Prostate gland (tissue), 2 donors: ENCODE data around the gene CDKN2AIP. TPM values are rescaled to one million over a fixed set of nuclear protein-coding genes. Genes with fewer than 3 reads are reported as not detected.
A peak's percentile ranks its signal among the peaks of the same experiment; 100 is the strongest.
"Not testable (repeated sequence)": the region's sequence is repeated elsewhere in the genome, so short reads cannot be mapped to it uniquely, and the experiment has no call there.

ENCODE experiments used
- DNase-seq: peaks from one replicate; pipeline ENCODE4 v3.0.0-alpha.2; 2019; ENCODE audit warnings: low spot score
- H3K27ac ChIP-seq, 2 donors: fragments of 200-600 bp; sonication (generic); 2 replicates each; pipeline ENCODE4 v1.5.1; 2017 to 2019
- H3K27me3 ChIP-seq: fragments of 200-600 bp; sonication (generic); replicated peaks from 2 replicates; pipeline ENCODE4 v1.5.1; 2019; ENCODE audit not compliant: insufficient read depth
- H3K36me3 ChIP-seq, 2 donors: fragments of 200-600 bp; sonication (generic); 1 replicate in 1 of 2; 2 replicates in 1 of 2; pipeline versions ENCODE4 v1.5.1 to v1.8.1; 2017 to 2019
- H3K4me1 ChIP-seq: fragments of 200-600 bp; sonication (generic); replicated peaks from 2 replicates; pipeline ENCODE4 v1.5.1; 2019
- H3K4me3 ChIP-seq, 2 donors: fragments of 200-600 bp; sonication (generic); 2 replicates each; pipeline ENCODE4 v1.5.1; 2017 to 2019
- H3K9me3 ChIP-seq: fragments of 200-600 bp; sonication (generic); 2 replicates; pipeline ENCODE4 v1.5.1; 2017
- CTCF ChIP-seq, 4 experiments: fragments of 200-600 bp in 2 of 4; fragments of 450-650 bp in 2 of 4; sonication (generic) in 2 of 4; IDR thresholded peaks; 1 replicate in 3 of 4; 2 replicates in 1 of 4; pipeline ENCODE4 v1.5.1; 2016 to 2019; ENCODE audit warnings: antibody characterized with exemption in 4 of 4, mild to moderate bottlenecking in 2 of 4, moderate library complexity in 2 of 4
- POLR2A ChIP-seq: fragments of 450-650 bp; IDR thresholded peaks from one replicate; pipeline ENCODE4 v1.6.1; 2016; ENCODE audit warnings: antibody characterized with exemption, mild to moderate bottlenecking
- POLR2AphosphoS5 ChIP-seq: sonication (generic); formaldehyde crosslinking; IDR thresholded peaks from one replicate; pipeline ENCODE4 v1.6.1; 2017; ENCODE audit warnings: antibody characterized with exemption
- WGBS: methylation state at CpG from one replicate; pipeline ENCODE4 v1.1.5; 2018; 5-methylcytosine and 5-hydroxymethylcytosine counted together
- intact Hi-C: fragments of 100-400 bp; cut with DNase I; formaldehyde crosslinking; loops from one replicate; pipeline ENCODE4 v1.14.2; 2022
- total RNA-seq, 2 donors: library from RNA; depleted of rRNA; stranded (reverse); fragments of >200 nt; gene quantifications; one replicate each; pipeline ENCODE4 v1.1.0, GENCODE V29; 2016

Gene CDKN2AIP
- total RNA-seq, 2 donors from 2014 or later: 22.5 to 27.5 TPM

DNA sequence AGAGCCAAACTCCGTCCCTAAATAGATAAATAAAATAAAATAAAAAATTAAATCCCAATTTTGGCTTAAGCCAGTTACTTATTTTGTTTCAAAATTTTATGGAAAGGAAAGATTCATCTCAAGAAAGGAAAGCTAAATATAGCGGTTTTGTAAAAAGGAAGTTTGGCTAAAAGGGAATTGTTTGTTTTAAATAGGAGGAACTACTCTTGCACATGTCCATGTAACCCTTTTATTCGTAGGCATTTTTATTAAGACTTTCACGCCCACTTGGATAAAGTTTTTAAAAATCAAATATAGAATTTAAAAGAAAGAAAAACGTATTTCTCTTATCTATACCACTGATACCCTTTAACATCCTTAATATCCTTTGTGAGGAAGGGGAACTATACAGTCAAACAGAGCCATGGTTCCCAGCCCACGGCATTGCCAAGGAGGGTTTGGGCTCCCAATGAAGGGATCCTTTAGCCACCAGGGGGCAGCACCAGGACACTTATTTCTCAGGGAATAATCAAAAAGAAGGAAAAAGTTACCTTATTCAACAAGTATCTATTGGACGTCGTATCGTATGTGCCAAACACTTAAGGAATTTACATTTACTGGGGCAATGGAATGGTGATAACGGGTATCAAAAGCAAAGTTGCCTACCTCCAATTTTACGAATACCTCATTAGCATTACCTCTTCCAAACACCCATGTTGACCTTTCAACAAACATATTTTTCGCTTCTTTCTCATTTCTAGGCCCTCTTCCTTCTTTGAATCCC lies 27.7 kb downstream of the CDKN2AIP start:
- intact Hi-C loops: loop anchor here (10.0 kb wide), 2 partner anchors 133 to 363 kb away; no protein-coding TSS in a partner anchor
- no peaks in the 10 kb centered on the region for H3K27me3 ChIP-seq
- H3K4me3 ChIP-seq: no peak overlapping the region
- no peak overlapping the region for H3K27ac ChIP-seq
- H3K4me1 ChIP-seq: no peaks in the 10 kb centered on the region
- WGBS: 25% methylated on average over 12 of the region's 12 CpGs
- TF ChIP-seq CTCF (IDR thresholded peaks at IDR 0.05) (peak; percentile 72 to 94 (median 79)), POLR2A (no peak), POLR2AphosphoS5 (peak; percentile 65)
- DNase-seq: peak; percentile 77
- H3K36me3 ChIP-seq: no peaks in the 10 kb centered on the region
- H3K9me3 ChIP-seq: no peaks in the 10 kb centered on the region

GRCh38 chr4:183478123-183478522 lies 33.7 kb downstream of the CDKN2AIP start:
- WGBS: 54% methylated on average over 5 of the region's 5 CpGs
- TF ChIP-seq CTCF (IDR thresholded peaks at IDR 0.05) (no peak), POLR2A (no peak), POLR2AphosphoS5 (no peak)
- Histone ChIP-seq H3K27ac (no peak overlapping the region), H3K4me3 (no peak overlapping the region), H3K9me3 (no peaks in the 10 kb centered on the region), H3K36me3 (no peaks in the 10 kb centered on the region), H3K4me1 (no peaks in the 10 kb centered on the region), H3K27me3 (no peaks in the 10 kb centered on the region)
- intact Hi-C loops: loop anchor here (10.0 kb wide), 2 partner anchors 127 to 357 kb away; no protein-coding TSS in a partner anchor
- DNase-seq: no peak

- H3K4me3 ChIP-seq: no peak overlapping the region
- no peaks in the 10 kb centered on the region for H3K27me3 ChIP-seq
- H3K4me1 ChIP-seq: no peaks in the 10 kb centered on the region
- no peaks in the 10 kb centered on the region for H3K9me3 ChIP-seq
- no peaks in the 10 kb centered on the region for H3K36me3 ChIP-seq
- no peak for DNase-seq
- intact Hi-C loops: loop anchor here (10.0 kb wide), 2 partner anchors 126 to 356 kb away; no protein-coding TSS in a partner anchor
- no peak overlapping the region for H3K27ac ChIP-seq
- WGBS: 66% methylated on average over 2 of the region's 2 CpGs
- no peak for TF ChIP-seq POLR2A
- no peak for TF ChIP-seq CTCF (IDR thresholded peaks at IDR 0.05)
- TF ChIP-seq POLR2AphosphoS5: no peak
Measured at GRCh38 chr4:183478926-183479325, 34.5 kb downstream of the CDKN2AIP start.

DNA sequence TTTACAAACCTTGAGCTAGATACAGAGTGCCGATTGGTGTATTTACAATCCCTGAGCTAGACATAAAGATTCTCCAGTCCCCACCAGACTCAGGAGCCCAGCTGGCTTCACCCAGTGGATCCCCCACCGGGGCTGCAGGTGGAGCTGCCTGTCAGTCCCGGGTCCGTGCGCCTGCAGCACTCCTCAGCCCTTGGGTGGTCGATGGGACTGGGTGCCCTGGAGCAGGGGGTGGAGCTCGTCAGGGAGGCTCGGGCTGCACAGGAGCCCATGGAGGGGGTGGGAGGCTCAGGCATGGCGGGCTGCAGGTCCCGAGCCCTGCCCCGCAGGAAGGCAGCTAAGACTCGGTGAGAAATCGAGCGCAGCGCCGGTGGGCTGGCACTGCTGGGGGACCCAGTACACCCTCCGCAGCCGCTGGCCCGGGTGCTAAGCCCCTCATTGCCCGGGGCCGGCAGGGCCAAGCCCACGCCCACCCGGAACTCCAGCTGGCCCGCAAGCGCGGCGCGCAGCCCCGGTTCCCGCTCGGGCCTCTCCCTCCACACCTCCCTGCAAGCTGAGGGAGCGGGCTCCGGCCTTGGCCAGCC lies 38.2 kb downstream of the CDKN2AIP start:
- WGBS: 94% methylated on average over 30 of the region's 33 CpGs
- DNase-seq, intact Hi-C loops: not testable (repeated sequence)

GRCh38 chr4:183483997-183484396 lies 39.6 kb downstream of the CDKN2AIP start:
- Histone ChIP-seq H3K27ac (no peak overlapping the region), H3K4me1 (no peaks in the 10 kb centered on the region), H3K4me3 (no peak overlapping the region), H3K27me3 (no peaks in the 10 kb centered on the region), H3K36me3 (no peaks in the 10 kb centered on the region), H3K9me3 (no peaks in the 10 kb centered on the region)
- no peak for TF ChIP-seq POLR2AphosphoS5
- TF ChIP-seq POLR2A: no peak
- TF ChIP-seq CTCF (IDR thresholded peaks at IDR 0.05): no peak
- no peak for DNase-seq
- intact Hi-C loops: no loop called here
- 92% methylated on average over 7 of the region's 7 CpGs for WGBS

More for the DNA sequence above, 38.2 kb downstream of the CDKN2AIP start:
- H3K27me3 ChIP-seq, H3K4me1 ChIP-seq, H3K4me3 ChIP-seq, H3K9me3 ChIP-seq, H3K36me3 ChIP-seq, H3K27ac ChIP-seq: not testable (repeated sequence)
